ENCODE results near the gene ING2. TPM values are rescaled to one million over a fixed set of nuclear protein-coding genes. Genes with fewer than 3 reads are reported as not detected.

ING2 gene
- total and polyA plus RNA-seq, 2 donors (not counting 1 experiment from before 2014, with no cell fraction given), result 7.8 to 10.0 TPM

DNA sequence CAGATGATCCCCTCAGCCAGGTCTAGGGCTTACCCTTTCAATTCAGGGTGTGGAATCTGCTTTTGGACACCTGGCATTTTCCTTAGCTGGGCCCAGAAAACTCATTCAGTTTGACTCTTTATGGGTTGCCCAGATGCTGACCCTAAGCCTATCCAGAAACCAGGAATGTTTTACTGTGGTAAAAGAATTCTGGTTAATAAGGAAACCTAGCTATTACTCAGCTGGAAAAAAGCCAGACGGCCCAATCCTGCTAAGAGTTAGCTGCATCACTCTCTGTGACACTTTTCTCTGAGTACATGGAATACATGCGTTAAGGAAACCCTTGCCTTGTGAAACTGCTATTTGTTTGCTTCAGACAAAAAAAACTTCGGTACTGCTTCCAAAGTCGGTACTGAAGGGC lies 28.0 kb downstream of the ING2 start:
- H3K27me3 ChIP-seq (replicated peaks in 1 of 4; ENCODE audit: control extremely low read depth in 1 of 4, control insufficient read depth in 3 of 4, insufficient read depth in 4 of 4, low read length in 3 of 4), result peaks cover 0 to 13% (median 1%) of the 10 kb centered on the region in 4 experiments
- 95% methylated on average over 3 of the region's 4 CpGs for WGBS (ENCODE audit: insufficient coverage)
- H3K9ac ChIP-seq (ENCODE audit: low read length), result no peak overlapping the region
- ATAC-seq (ENCODE audit: low read depth), result no peak
- TF ChIP-seq EZH2 (IDR thresholded peaks at IDR 0.05; ENCODE audit: borderline replicate concordance, insufficient read depth, low read depth, low read length, poor library complexity, severe bottlenecking), result no peak
- TF ChIP-seq, protein P1, sequence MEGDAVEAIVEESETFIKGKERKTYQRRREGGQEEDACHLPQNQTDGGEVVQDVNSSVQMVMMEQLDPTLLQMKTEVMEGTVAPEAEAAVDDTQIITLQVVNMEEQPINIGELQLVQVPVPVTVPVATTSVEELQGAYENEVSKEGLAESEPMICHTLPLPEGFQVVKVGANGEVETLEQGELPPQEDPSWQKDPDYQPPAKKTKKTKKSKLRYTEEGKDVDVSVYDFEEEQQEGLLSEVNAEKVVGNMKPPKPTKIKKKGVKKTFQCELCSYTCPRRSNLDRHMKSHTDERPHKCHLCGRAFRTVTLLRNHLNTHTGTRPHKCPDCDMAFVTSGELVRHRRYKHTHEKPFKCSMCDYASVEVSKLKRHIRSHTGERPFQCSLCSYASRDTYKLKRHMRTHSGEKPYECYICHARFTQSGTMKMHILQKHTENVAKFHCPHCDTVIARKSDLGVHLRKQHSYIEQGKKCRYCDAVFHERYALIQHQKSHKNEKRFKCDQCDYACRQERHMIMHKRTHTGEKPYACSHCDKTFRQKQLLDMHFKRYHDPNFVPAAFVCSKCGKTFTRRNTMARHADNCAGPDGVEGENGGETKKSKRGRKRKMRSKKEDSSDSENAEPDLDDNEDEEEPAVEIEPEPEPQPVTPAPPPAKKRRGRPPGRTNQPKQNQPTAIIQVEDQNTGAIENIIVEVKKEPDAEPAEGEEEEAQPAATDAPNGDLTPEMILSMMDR (IDR thresholded peaks at IDR 0.05), result no peak
- no peak overlapping the region for H3K27ac Mint-ChIP-seq
- no peak for DNase-seq
- ChIA-PET POLR2A (no interaction called here), CTCF (no interaction called here)
- H3K4me3 ChIP-seq (ENCODE audit: control extremely low read depth in 1 of 5, extremely low read depth in 1 of 5, insufficient read depth in 1 of 5, low read depth in 2 of 5, low read length in 4 of 5), result no peak overlapping the region
- no peaks in the 10 kb centered on the region for H3K4me1 Mint-ChIP-seq
- intact Hi-C loops (cut with micrococcal nuclease), result no loop called here
- H3K4me1 ChIP-seq (ENCODE audit: control insufficient read depth in 2 of 2, insufficient read depth in 2 of 2, low read length in 2 of 2), result no peaks in the 10 kb centered on the region
- no peaks in the 10 kb centered on the region for H4K20me1 ChIP-seq (ENCODE audit: control insufficient read depth, insufficient read depth, low read length, poor library complexity, severe bottlenecking)
- H2AFZ ChIP-seq (ENCODE audit: insufficient read depth, low read depth, low read length, poor library complexity, severe bottlenecking), result no peak overlapping the region
- H3K4me2 ChIP-seq (replicated peaks; ENCODE audit: low read depth, low read length, poor library complexity, severe bottlenecking), result no peak overlapping the region
- H3K27me3 Mint-ChIP-seq, result peaks cover 19% of the 10 kb centered on the region
- H3K9me3 Mint-ChIP-seq (ENCODE audit: insufficient read depth), result no peaks in the 10 kb centered on the region
- no peaks in the 10 kb centered on the region for H3K79me2 ChIP-seq (ENCODE audit: control insufficient read depth, insufficient read depth, low read length)
- no peak overlapping the region for H3K27ac ChIP-seq (ENCODE audit: low read length in 2 of 2)
- no peak overlapping the region for H3K4me3 Mint-ChIP-seq
- H3K36me3 ChIP-seq (replicated peaks in 1 of 2; ENCODE audit: control extremely low read depth in 1 of 2, control insufficient read depth in 1 of 2, extremely low read depth in 1 of 2, insufficient read depth in 2 of 2, low read length in 1 of 2), result no peaks in the 10 kb centered on the region
- no peaks in the 10 kb centered on the region for H3K9me3 ChIP-seq (ENCODE audit: control extremely low read depth in 1 of 3, control insufficient read depth in 2 of 3, insufficient read depth in 1 of 3, low read length in 2 of 3)

DNA sequence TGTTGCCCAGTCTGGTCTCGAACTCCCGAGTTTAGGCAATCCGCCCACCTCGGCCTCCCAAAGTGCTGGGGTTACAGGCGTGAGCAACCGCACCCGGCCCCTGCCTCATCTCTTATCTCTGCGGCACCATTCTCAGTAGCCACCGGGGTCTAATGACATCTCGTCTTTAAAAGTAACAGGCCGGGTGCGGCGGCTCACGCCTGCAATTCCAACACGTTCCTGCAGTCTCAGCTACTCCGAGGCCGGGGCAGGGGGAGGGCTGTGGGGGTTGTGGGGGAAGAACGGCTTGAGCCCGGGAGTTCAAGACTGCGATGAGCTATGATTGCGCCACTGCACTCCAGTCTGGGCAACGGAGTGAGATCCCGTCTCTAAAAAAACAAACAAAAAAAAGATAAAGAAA lies 28.8 kb downstream of the ING2 start:
- intact Hi-C loops (cut with micrococcal nuclease), result no loop called here
- DNase-seq, result no peak
- Histone ChIP-seq H4K20me1 (ENCODE audit: control insufficient read depth, insufficient read depth, low read length, poor library complexity, severe bottlenecking) (no peaks in the 10 kb centered on the region), H2AFZ (ENCODE audit: insufficient read depth, low read depth, low read length, poor library complexity, severe bottlenecking) (no peak overlapping the region), H3K9me3 (ENCODE audit: control extremely low read depth in 1 of 3, control insufficient read depth in 2 of 3, insufficient read depth in 1 of 3, low read length in 2 of 3) (no peaks in the 10 kb centered on the region), H3K79me2 (ENCODE audit: control insufficient read depth, insufficient read depth, low read length) (no peaks in the 10 kb centered on the region), H3K4me2 (replicated peaks; ENCODE audit: low read depth, low read length, poor library complexity, severe bottlenecking) (no peak overlapping the region), H3K4me3 (ENCODE audit: control extremely low read depth in 1 of 5, extremely low read depth in 1 of 5, insufficient read depth in 1 of 5, low read depth in 2 of 5, low read length in 4 of 5) (no peak overlapping the region), H3K36me3 (replicated peaks in 1 of 2; ENCODE audit: control extremely low read depth in 1 of 2, control insufficient read depth in 1 of 2, extremely low read depth in 1 of 2, insufficient read depth in 2 of 2, low read length in 1 of 2) (no peaks in the 10 kb centered on the region), H3K27ac (ENCODE audit: low read length in 2 of 2) (no peak overlapping the region), H3K27me3 (replicated peaks in 1 of 4; ENCODE audit: control extremely low read depth in 1 of 4, control insufficient read depth in 3 of 4, insufficient read depth in 4 of 4, low read length in 3 of 4) (peaks cover 0 to 13% (median 3%) of the 10 kb centered on the region in 4 experiments), H3K4me1 (ENCODE audit: control insufficient read depth in 2 of 2, insufficient read depth in 2 of 2, low read length in 2 of 2) (no peaks in the 10 kb centered on the region), H3K9ac (ENCODE audit: low read length) (no peak overlapping the region)
- no peak for ATAC-seq (ENCODE audit: low read depth)
- TF ChIP-seq EZH2 (IDR thresholded peaks at IDR 0.05; ENCODE audit: borderline replicate concordance, insufficient read depth, low read depth, low read length, poor library complexity, severe bottlenecking), result no peak
- ChIA-PET POLR2A (no interaction called here), CTCF (no interaction called here)
- Mint-ChIP-seq H3K4me3 (no peak overlapping the region), H3K4me1 (no peaks in the 10 kb centered on the region), H3K27me3 (peaks cover 24% of the 10 kb centered on the region), H3K27ac (no peak overlapping the region), H3K9me3 (ENCODE audit: insufficient read depth) (no peaks in the 10 kb centered on the region)
- WGBS (ENCODE audit: insufficient coverage), result 72% methylated on average over 14 of the region's 23 CpGs

Data from B cell (primary cell).